Stimulated activated CD8-positive, alpha-beta memory T cell treated with anti-CD3 and anti-CD28 coated beads, Interleukin-15, amount 100 ng/mL, for 48 hours (primary cell): ENCODE data around the gene PLVAP.

Experiments used
- DNase-seq, 2 donors: peaks; one replicate each; pipeline ENCODE4 v3.0.0-alpha.2; 2020; ENCODE audit warnings: low read depth in 2 of 2

PLVAP gene

GRCh38 chr19:17303167-17303939, 73.8 kb downstream of the PLVAP start, which contains the start of gene ABHD8:
TSS of gene ABHD8 (minus strand) at chr19:17303425. CDS start at chr19:17301616, 1,809 bp downstream.
- DNase-seq: peak; percentile 89 to 91

GRCh38 chr19:17302391-17303166, 74.6 kb downstream of the PLVAP start:
- no peak for DNase-seq
